ENCODE data around the gene METRNL.

The METRNL gene

GRCh38 chr17:83080858-83081683 lies 1.7 kb downstream of the METRNL start:
- DNase-seq (ENCODE audit: low read depth) = no peak

- peak; percentile 41 for DNase-seq (ENCODE audit: low read depth)
Measured at GRCh38 chr17:83081684-83082201, 2.3 kb downstream of the METRNL start.

- no peak for DNase-seq (ENCODE audit: low read depth)
Measured at GRCh38 chr17:83082424-83082823, 3.0 kb downstream of the METRNL start.

DNA sequence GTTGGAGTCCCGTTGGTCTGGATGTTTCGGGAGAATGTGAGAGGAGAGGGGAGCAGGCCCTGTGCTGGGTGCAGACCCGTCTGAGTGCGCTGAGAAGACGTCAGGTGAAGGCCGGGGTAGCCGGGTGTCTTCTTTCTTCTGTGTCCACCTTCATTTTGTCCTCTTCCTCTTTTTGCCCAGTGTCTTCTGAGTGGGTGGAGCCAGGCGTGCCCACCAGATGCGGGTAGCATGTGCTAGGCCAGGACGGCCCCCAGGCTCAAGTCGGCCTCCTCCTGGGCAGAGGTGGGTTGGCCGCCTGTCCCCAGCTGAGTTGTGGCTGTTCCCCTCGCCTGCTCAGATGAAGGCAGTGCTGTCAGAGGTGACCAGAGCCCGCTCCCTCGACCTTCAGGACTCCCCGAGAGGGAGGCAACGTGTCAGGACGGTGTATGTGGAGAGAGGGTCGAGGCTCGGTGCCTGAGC lies 3.5 kb downstream of the METRNL start:
- DNase-seq (ENCODE audit: low read depth) = no peak

GRCh38 chr17:83083368-83084201 lies 4.2 kb downstream of the METRNL start:
- peak; percentile 97 for DNase-seq (ENCODE audit: low read depth)

DNA sequence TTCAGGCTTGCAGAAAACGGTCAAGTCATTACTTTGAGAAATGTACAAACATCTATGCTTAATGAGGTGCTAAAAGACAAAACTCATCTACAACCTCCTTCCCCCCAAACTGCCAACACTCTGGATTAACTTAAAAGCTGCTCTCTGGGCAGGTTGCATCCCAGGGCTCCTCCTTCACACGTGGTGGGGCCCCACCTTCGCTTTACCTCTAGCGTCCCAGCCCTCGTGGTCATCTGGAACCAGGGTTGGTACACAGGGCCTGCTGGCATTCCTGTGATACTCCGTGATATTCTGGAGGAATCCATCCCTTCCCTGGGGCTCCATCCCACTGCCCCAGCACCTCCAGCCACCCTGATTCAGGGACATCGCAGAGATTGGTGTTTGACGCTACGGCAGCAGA lies 4.8 kb downstream of the METRNL start:
- DNase-seq (ENCODE audit: low read depth) = no peak

- no peak for DNase-seq (ENCODE audit: low read depth)
Measured at GRCh38 chr17:83084621-83085056, 5.2 kb downstream of the METRNL start.

DNA sequence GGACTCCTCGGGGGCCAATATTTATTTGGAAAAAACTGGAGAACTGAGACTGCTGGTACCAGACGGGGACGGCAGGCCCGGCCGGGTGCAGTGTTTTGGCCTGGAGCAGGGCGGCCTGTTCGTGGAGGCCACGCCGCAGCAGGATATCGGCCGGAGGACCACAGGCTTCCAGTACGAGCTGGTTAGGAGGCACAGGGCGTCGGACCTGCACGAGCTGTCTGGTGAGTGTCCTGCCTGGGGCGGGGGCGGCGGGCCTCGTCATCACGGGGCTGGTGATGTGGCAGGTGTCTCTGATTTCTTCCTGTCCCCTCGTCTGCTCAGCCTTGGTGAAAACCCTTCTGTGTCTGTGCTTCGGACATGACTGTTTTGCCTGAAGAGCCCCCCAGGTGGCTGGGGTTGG lies 5.7 kb downstream of the METRNL start:
- DNase-seq (ENCODE audit: low read depth) = no peak

GRCh38 chr17:83085526-83086198 lies 6.3 kb downstream of the METRNL start:
- DNase-seq (ENCODE audit: low read depth) = no peak

GRCh38 chr17:83086199-83086880 lies 6.9 kb downstream of the METRNL start:
- DNase-seq (ENCODE audit: low read depth) = no peak

DNA sequence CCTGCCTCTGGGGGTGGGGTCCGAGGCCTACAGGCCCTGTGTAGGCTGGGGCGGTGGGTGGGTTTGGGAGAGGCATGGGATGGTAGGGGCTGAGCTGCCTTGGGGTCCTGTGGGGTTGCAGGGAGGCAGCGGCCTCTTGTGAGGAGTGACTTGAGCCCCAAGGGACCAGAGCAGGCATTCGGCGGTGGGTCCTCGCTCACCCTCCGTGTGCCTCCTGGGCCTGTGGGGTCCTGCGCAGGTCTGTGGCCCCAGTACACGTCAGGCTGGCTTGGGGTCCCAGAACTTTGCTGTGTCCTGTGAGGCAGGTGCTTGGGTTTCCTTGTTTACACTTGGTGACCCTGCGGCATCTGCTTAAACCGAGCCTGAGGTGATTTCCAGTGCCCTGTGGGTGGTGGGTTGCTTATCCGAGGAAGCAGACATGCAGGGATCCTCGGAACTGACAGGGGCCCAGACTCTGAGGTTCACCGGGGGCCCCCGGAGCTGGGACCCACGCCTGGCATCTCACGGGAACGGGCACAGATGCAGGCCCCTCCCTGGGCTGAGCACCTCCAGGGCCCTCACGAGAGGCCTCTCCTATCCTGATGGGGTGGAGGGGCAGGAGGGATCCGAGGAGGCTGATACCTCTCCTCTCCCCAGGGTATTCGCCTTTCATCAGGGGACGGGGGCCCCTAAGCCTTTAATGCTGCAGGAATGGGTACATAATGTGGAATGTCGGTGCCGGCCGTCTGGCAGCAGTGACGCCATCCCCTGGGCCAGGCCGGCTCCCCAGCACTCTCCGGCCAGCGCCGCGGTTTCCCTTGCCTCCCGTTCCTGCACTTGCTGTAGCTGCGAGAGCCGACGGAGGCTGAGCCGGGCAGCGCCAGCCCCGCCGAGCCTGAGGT lies 7.7 kb downstream of the METRNL start:
- no peak for DNase-seq (ENCODE audit: low read depth)

- DNase-seq (ENCODE audit: low read depth) = no peak
Measured at GRCh38 chr17:83087788-83088360, 8.5 kb downstream of the METRNL start.

GRCh38 chr17:83088451-83088850 lies 9.0 kb downstream of the METRNL start:
- DNase-seq (ENCODE audit: low read depth) = no peak

DNA sequence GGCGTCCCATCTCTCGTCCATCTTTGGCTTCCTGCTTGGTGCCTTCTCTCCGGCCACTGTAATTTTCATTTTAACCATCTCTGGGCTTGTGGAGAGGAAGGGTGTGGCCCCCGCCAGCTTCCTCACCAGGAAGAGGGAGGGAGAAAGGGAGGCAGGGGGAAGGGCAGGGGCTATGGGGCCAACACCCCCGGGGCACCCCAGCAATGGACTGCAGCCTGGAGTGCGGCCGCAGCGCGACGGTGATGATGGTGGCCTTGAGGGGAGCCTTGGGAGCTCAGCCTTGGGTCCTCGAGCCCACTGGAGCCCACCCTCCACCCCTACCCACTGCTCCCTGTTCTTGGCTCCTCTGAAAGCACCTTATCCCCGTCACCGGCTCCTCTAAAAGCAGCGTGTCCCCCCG lies 9.5 kb downstream of the METRNL start:
- no peak for DNase-seq (ENCODE audit: low read depth)

- DNase-seq (ENCODE audit: low read depth) = no peak
Measured at GRCh38 chr17:83089328-83090132, 10.1 kb downstream of the METRNL start.

DNA sequence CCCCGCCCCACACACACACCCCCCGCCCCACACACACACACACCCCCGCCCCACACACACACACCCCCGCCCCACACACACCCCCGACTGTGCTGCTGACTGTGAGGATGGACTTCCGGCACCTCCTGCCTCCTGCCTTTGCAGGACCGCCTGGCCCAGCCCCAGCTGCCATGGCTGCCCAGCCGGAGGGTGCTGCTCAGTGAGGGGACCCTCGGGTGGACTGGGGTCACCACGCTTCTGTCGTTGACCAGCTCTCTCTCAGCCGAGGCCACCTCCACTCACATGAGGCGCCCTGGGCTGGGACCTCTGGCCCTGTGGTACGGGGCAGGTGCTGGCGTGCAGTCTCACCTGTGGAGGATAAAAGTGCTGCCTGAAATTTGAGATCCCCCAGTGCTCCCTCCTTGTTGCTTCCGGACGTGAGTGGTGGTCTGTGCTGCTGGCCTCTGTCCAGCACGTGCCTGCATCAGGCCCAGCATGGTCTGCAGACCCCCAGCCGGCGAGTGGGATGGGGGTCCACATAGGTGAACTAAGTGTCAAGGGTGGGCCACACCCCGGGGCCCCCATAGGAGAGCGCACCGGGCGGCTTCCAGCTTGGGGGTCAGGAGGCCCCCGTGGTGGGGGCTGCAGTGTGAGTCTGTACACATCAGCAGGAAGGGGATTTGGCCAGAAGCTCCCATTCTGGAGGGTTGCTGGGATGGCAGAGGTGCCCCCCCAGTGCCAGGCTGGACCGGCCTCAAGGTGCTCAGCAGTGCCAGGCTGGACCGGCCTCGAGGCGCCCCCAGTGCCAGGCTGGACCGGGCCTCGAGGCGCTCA lies 11.2 kb downstream of the METRNL start:
- no peak for DNase-seq (ENCODE audit: low read depth)

DNA sequence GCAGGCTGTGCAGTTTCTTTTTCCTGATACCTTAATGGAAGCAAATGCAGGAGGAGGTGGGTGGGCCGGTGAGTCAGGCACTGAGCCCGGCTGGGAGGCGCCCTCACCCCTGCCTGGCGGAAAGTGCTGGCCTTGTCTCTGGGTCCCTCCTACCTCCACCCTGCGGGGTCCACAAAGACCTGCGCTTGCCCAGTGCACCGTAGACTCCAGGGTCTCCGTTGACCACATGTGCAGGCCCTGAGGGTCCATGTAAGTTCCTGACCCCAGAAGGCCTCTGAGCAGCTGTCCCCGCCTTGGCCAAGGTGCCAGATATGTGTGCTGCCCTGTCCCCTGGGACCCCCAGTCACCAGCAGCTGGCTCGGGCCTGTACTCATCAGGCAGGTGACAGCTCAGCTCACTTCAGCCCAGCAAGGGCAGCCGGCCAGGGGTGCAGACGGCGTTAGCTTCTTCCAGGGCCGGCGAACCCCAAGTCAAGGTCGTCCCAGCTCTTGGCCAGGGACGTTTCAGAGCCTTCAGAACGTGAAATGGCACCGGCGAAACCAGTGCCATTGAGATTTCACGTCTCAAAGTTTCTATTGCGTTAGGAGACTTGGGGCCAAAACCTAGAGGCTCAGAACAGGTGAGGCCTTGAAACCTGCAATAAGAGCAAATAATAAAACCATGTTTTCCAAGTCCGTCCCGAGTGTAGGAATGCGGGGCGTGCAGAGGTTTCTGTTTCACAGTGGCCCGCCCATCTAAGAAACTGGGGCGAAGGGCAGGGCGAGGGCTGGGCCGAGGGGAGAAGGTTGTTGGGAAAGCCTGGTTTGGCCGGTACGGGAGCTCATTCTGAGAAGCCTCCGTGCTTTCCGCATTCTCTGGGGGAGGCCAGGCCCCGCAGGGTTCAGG lies 12.1 kb downstream of the METRNL start:
- no peak for DNase-seq (ENCODE audit: low read depth)

DNA sequence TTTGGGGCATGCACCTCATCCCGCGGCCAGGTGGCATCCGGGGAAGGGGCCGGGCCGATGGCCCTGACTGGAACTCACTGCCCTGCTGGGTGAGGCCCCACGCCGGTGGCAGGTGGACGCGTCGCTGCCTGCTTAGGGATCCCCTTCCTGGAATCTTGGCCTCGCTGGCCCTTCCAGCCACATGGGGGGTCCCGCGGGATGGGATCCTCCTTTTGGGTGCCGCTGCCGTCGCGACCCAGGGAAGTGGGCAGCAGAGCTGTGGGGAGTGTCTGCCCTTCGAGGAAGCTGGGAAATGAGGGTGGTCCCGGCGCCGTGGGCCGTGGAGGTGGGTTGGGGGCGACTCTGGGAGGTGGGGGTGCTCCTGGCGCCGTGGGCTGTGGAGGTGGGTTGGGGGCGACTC lies 12.8 kb downstream of the METRNL start:
- DNase-seq (ENCODE audit: low read depth) = no peak
